HEK293 (cell line): ENCODE measurements around the gene ACAP2.

Source experiments
- CTCF ChIA-PET: fragments of 350-600 bp; formaldehyde crosslinking; extraction: SDS; loops from one replicate; lab custom pipeline; 2021; ENCODE audit warnings: antibody characterized with exemption; lab: Yijun Ruan, JAX
- POLR2A ChIA-PET: fragments of 300-600 bp; formaldehyde crosslinking; extraction: SDS; loops from one replicate; lab custom pipeline; 2020; ENCODE audit warnings: antibody characterized with exemption, inconsistent platforms; lab: Yijun Ruan, JAX
- H3K27ac ChIP-seq: fragments of 200-500 bp; sonication (Bioruptor generic); 2 replicates; pipeline ENCODE4 v1.5.1; 2014; ENCODE audit warnings: low read depth, low read length, control low read depth, inconsistent platforms; ENCODE audit errors: extremely low read depth
- H3K36me3 ChIP-seq, 2 experiments: fragments of 200-500 bp in 1 of 2; sonication (Bioruptor generic) in 1 of 2; 1 replicate in 1 of 2; 2 replicates in 1 of 2; pipeline ENCODE4 v1.5.1; 2014 to 2017; ENCODE audit warnings: inconsistent platforms in 2 of 2, low read length in 2 of 2; ENCODE audit not compliant: control insufficient read depth in 2 of 2, insufficient read depth in 1 of 2
- H3K4me1 ChIP-seq: fragments of 200-500 bp; sonication (Bioruptor generic); 2 replicates; pipeline ENCODE4 v1.5.1; 2014; ENCODE audit warnings: mild to moderate bottlenecking, low read length, inconsistent platforms; ENCODE audit not compliant: control insufficient read depth, insufficient read depth
- H3K4me3 ChIP-seq: 2 replicates; pipeline ENCODE4 v1.5.1; 2011; ENCODE audit warnings: low read depth, mild to moderate bottlenecking, control low read depth, low read length, moderate library complexity
- H3K9me3 ChIP-seq: fragments of 200-500 bp; sonication (Bioruptor generic); 2 replicates; pipeline ENCODE4 v1.5.1; 2014; ENCODE audit warnings: low read depth, low read length, inconsistent platforms; ENCODE audit not compliant: control insufficient read depth, insufficient read depth
- KLF1 ChIP-seq: fragments of 450-650 bp; formaldehyde crosslinking; IDR thresholded peaks from 2 replicates; pipeline ENCODE4 v1.5.1; 2016; ENCODE audit warnings: missing biosample characterization, missing genetic modification characterization
- KLF7 ChIP-seq: fragments of 450-650 bp; formaldehyde crosslinking; IDR thresholded peaks from 2 replicates; pipeline ENCODE4 v1.5.1; 2016; ENCODE audit warnings: missing biosample characterization, missing genetic modification characterization, borderline replicate concordance
- MEIS1 ChIP-seq: sonication (generic); formaldehyde crosslinking; IDR thresholded peaks from 2 replicates; pipeline ENCODE4 v1.8.1; 2022; ENCODE audit warnings: missing genetic modification reagents, mild to moderate bottlenecking, borderline replicate concordance
- PRDM1 ChIP-seq: fragments of 450-650 bp; formaldehyde crosslinking; IDR thresholded peaks from 2 replicates; pipeline ENCODE4; 2016; ENCODE audit warnings: missing biosample characterization, missing genetic modification characterization
- SP3 ChIP-seq: fragments of 450-650 bp; formaldehyde crosslinking; IDR thresholded peaks from 2 replicates; pipeline ENCODE4 v1.5.1; 2016; ENCODE audit warnings: missing biosample characterization, missing genetic modification characterization
- ZNF157 ChIP-seq: fragments of 450-650 bp; formaldehyde crosslinking; IDR thresholded peaks from 2 replicates; pipeline ENCODE4 v1.5.1; 2016; ENCODE audit warnings: missing biosample characterization, missing genetic modification characterization
- ZNF19 ChIP-seq: fragments of 450-650 bp; formaldehyde crosslinking; IDR thresholded peaks from 2 replicates; pipeline ENCODE4; 2016; ENCODE audit warnings: missing biosample characterization, missing genetic modification characterization, low read depth
- ZNF221 ChIP-seq: fragments of 450-650 bp; formaldehyde crosslinking; IDR thresholded peaks from 2 replicates; pipeline ENCODE4 v1.5.1; 2017; ENCODE audit warnings: missing biosample characterization, missing genetic modification characterization, borderline replicate concordance
- ZNF549 ChIP-seq: fragments of 450-650 bp; IDR thresholded peaks from 2 replicates; pipeline ENCODE4 v1.5.1; 2018; ENCODE audit warnings: missing biosample characterization, missing genetic modification characterization, mild to moderate bottlenecking, inconsistent platforms, moderate library complexity
- ZNF558 ChIP-seq: fragments of 450-650 bp; formaldehyde crosslinking; IDR thresholded peaks from 2 replicates; pipeline ENCODE4 v1.5.1; 2016; ENCODE audit warnings: missing biosample characterization, missing genetic modification characterization
- ZNF571 ChIP-seq: fragments of 450-650 bp; formaldehyde crosslinking; IDR thresholded peaks from 2 replicates; pipeline ENCODE4 v1.5.0; 2017; ENCODE audit warnings: missing biosample characterization, missing genetic modification characterization
- ZNF585B ChIP-seq: fragments of 450-650 bp; formaldehyde crosslinking; IDR thresholded peaks from 2 replicates; pipeline ENCODE4 v1.5.1; 2016; ENCODE audit warnings: missing biosample characterization, missing genetic modification characterization
- ZNF596 ChIP-seq: fragments of 450-650 bp; IDR thresholded peaks from 2 replicates; pipeline ENCODE4 v1.5.0; 2018; ENCODE audit warnings: missing biosample characterization, mild to moderate bottlenecking, missing genetic modification characterization, moderate library complexity
- ZNF626 ChIP-seq: fragments of 450-650 bp; sonication (Bioruptor Pico); formaldehyde crosslinking; IDR thresholded peaks from 2 replicates; pipeline ENCODE4 v1.5.1; 2018; ENCODE audit warnings: missing biosample characterization, missing genetic modification characterization, inconsistent platforms
- TF ChIP-seq, protein P1 (sequence below): fragments of 450-650 bp; formaldehyde crosslinking; optimal IDR thresholded peaks from 2 replicates; pipeline ENCODE3; 2016; ENCODE audit warnings: missing biosample characterization, mild to moderate bottlenecking, missing genetic modification characterization
- TF ChIP-seq, protein P2 (sequence below): fragments of 450-650 bp; formaldehyde crosslinking; IDR thresholded peaks from 2 replicates; pipeline ENCODE4 v1.5.1; 2016; ENCODE audit warnings: missing biosample characterization, missing genetic modification characterization, low read depth
- TF ChIP-seq, protein P3 (sequence below): fragments of 450-650 bp; formaldehyde crosslinking; conservative IDR thresholded peaks from 2 replicates; pipeline ENCODE4 v1.5.1; 2016; ENCODE audit warnings: low read depth, missing biosample characterization, missing genetic modification characterization
- TF ChIP-seq, protein P4 (sequence below): fragments of 450-650 bp; IDR thresholded peaks from 2 replicates; pipeline ENCODE4 v1.5.1; 2018; ENCODE audit warnings: missing biosample characterization, mild to moderate bottlenecking, missing genetic modification characterization

The ACAP2 gene

DNA sequence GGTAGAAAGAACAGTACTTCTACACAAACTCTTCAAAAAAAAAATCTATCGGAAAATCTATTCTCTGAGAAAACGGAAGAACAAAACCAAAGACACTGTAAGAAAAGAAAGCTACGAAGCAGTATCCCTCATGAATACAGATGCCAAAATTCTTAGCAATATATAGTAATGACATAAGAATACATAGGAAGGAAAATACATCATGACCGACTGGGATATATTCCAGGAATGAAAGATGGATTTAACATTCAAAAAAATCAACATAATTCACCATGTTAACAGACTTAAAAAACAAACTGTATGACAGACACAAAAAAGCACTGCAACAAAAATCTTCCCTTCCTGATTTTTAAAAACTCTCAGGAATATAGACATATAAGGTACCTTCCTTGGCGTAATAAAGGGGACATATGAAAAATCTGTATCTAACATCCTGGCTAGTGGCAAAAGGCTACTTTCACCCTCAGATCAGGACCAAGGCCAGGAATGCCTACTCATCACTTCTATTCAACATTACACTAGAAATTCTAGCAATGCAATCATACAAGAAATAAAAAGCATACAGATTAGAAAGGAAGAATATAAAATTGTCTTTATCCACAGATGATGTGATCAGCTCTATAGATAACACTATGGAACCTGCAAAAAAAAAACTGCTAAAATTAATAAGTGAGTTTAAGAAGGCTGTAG is 94.2 kb downstream of the ACAP2 start:
- ChIA-PET POLR2A (no interaction called here), CTCF (interaction anchor here (0.6 kb wide), 2 partner anchors 8 to 9 kb away, joined by 4 to 7 read pairs; no protein-coding TSS in a partner anchor)
- H3K9me3 ChIP-seq, result no peaks in the 10 kb centered on the region
- H3K27ac ChIP-seq, result no peak overlapping the region
- H3K4me3 ChIP-seq, result no peak overlapping the region
- H3K36me3 ChIP-seq, result no peaks in the 10 kb centered on the region
- no peaks in the 10 kb centered on the region for H3K4me1 ChIP-seq
- TF ChIP-seq ZNF221 (no peak), KLF1 (tag by site-specific recombination) (no peak), ZNF585B (no peak), PRDM1 (tag by site-specific recombination) (no peak), ZNF157 (no peak), ZNF596 (tag by site-specific recombination) (no peak), SP3 (no peak), ZNF549 (tag by site-specific recombination) (no peak), ZNF558 (tag by site-specific recombination) (no peak), KLF7 (no peak), MEIS1 (CRISPR knock-in tag) (no peak)
- TF ChIP-seq, protein P1, sequence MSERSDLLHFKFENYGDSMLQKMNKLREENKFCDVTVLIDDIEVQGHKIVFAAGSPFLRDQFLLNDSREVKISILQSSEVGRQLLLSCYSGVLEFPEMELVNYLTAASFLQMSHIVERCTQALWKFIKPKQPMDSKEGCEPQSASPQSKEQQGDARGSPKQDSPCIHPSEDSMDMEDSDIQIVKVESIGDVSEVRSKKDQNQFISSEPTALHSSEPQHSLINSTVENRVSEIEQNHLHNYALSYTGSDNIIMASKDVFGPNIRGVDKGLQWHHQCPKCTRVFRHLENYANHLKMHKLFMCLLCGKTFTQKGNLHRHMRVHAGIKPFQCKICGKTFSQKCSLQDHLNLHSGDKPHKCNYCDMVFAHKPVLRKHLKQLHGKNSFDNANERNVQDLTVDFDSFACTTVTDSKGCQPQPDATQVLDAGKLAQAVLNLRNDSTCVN (tag by site-specific recombination), result no peak
- TF ChIP-seq, protein P2, sequence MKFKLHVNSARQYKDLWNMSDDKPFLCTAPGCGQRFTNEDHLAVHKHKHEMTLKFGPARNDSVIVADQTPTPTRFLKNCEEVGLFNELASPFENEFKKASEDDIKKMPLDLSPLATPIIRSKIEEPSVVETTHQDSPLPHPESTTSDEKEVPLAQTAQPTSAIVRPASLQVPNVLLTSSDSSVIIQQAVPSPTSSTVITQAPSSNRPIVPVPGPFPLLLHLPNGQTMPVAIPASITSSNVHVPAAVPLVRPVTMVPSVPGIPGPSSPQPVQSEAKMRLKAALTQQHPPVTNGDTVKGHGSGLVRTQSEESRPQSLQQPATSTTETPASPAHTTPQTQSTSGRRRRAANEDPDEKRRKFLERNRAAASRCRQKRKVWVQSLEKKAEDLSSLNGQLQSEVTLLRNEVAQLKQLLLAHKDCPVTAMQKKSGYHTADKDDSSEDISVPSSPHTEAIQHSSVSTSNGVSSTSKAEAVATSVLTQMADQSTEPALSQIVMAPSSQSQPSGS (tag by site-specific recombination), result no peak
- TF ChIP-seq, protein P3, sequence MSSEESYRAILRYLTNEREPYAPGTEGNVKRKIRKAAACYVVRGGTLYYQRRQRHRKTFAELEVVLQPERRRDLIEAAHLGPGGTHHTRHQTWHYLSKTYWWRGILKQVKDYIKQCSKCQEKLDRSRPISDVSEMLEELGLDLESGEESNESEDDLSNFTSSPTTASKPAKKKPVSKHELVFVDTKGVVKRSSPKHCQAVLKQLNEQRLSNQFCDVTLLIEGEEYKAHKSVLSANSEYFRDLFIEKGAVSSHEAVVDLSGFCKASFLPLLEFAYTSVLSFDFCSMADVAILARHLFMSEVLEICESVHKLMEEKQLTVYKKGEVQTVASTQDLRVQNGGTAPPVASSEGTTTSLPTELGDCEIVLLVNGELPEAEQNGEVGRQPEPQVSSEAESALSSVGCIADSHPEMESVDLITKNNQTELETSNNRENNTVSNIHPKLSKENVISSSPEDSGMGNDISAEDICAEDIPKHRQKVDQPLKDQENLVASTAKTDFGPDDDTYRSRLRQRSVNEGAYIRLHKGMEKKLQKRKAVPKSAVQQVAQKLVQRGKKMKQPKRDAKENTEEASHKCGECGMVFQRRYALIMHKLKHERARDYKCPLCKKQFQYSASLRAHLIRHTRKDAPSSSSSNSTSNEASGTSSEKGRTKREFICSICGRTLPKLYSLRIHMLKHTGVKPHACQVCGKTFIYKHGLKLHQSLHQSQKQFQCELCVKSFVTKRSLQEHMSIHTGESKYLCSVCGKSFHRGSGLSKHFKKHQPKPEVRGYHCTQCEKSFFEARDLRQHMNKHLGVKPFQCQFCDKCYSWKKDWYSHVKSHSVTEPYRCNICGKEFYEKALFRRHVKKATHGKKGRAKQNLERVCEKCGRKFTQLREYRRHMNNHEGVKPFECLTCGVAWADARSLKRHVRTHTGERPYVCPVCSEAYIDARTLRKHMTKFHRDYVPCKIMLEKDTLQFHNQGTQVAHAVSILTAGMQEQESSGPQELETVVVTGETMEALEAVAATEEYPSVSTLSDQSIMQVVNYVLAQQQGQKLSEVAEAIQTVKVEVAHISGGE (tag by site-specific recombination), result no peak
- TF ChIP-seq, protein P4, sequence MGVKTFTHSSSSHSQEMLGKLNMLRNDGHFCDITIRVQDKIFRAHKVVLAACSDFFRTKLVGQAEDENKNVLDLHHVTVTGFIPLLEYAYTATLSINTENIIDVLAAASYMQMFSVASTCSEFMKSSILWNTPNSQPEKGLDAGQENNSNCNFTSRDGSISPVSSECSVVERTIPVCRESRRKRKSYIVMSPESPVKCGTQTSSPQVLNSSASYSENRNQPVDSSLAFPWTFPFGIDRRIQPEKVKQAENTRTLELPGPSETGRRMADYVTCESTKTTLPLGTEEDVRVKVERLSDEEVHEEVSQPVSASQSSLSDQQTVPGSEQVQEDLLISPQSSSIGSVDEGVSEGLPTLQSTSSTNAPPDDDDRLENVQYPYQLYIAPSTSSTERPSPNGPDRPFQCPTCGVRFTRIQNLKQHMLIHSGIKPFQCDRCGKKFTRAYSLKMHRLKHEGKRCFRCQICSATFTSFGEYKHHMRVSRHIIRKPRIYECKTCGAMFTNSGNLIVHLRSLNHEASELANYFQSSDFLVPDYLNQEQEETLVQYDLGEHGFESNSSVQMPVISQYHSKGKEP (tag by site-specific recombination), result no peak
- TF ChIP-seq, all 188 proteins: peak for 0

DNA sequence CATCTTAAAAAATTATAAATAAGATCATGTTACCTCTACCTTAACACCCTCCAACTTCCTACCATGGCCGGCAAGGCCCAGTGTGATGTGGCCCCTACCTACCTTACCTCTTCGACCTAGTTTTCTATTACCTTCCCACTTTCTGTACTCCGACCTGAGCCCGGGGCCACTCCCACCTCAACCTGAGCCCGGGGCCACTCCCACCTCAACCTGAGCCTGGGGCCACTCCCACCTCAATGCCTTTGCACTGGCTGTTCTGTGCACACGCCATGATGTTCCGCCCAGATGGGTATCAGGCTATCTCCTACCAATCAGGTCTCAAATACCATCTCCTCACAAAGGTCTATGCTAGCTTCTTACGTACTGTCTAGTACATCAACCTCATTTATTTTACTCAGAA is 105.1 kb downstream of the ACAP2 start:
- no peak for TF ChIP-seq ZNF19 (tag by site-specific recombination)
- TF ChIP-seq MEIS1 (CRISPR knock-in tag), result no peak
- TF ChIP-seq ZNF571 (tag by site-specific recombination), result no peak
- TF ChIP-seq ZNF626 (tag by site-specific recombination), result no peak
- TF ChIP-seq, all 188 proteins: peak for 0
- peaks cover 0 to 3% of the 10 kb centered on the region in 2 experiments; a peak in 2 of 3 replicates for H3K36me3 ChIP-seq
- ChIA-PET CTCF (no interaction called here), POLR2A (no interaction called here)
- no peak overlapping the region for H3K4me3 ChIP-seq
- no peak overlapping the region for H3K27ac ChIP-seq
- H3K9me3 ChIP-seq, result no peaks in the 10 kb centered on the region
- no peaks in the 10 kb centered on the region for H3K4me1 ChIP-seq
